Stimulated activated CD4-positive, alpha-beta T cell treated with anti-CD3 and anti-CD28 coated beads, Interleukin-12 subunit alpha, Interleukin-12 subunit beta, amount 100 ng/mL, for 24 hours (primary cell): ENCODE results near the gene MRPL14.

Experiments used
- DNase-seq, 2 experiments: peaks; one replicate each; pipeline ENCODE4 v3.0.0-alpha.2; 2020; ENCODE audit warnings: low read depth in 2 of 2

Gene MRPL14

DNA sequence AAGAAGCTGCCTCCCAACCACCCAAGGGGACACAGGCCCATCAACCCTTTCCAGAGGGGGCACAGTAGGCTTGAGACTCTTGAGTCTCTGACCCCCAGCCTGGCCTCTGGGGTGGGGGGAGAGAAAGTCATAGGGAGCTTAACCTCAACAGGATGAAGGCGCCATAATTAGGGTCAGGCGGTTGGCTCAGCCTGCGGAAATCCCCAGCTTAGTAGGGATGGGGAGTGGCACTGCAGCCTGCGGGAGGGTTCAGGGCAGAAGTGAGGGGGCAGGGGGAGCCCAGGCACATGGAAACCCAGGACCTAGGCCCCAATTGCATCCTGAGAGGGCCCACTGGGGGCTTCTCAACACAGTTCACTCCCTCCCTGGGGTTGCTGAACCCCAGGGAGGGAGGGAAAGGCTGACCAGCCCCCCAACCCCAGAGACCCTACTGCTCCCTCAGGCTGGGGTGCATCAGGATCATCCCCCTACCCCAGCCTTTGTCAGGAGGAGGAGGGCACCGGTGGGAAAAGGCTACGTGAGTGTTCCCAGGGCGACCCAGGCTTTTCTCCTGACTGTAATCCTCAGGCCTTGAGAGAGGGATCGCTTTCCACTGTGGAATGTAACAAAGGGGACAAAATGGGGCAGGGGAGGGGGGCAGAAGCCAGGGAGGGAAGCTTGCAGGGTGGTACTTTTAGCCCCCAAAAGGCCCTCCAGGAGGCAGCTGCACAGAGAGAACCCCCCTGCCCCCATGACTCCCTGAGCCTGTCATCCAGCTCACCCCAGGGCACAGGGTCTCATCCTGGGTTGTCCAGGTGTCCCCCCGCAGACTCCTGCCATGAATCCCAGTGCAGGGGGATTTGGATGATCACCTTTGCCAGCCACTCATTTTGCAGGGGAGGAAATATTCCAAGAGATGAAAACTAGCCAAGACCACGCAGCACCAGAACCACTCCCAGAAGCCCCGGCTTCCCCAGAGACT, 46.4 kb downstream of the MRPL14 start:
- DNase-seq, result no peak

DNA sequence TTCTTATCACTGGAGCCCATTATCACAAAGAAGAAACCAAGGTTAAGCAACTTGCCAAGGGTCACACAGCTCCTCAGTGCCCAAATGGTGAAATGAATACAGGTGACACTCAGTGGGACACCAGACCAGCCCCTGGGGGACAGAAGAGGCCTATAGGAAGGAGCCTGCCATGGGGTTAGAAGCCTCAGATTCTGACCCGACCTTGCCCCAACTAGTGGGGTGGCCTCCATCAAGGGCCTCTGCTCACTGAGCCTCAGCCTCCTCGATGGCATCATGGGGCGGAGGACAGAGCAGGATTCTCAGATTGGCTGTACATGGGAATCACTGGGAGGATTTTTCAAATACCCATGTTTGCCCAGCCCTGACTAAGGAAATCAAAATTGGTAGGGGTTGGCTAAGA, 47.6 kb downstream of the MRPL14 start:
- DNase-seq, result no peak

DNA sequence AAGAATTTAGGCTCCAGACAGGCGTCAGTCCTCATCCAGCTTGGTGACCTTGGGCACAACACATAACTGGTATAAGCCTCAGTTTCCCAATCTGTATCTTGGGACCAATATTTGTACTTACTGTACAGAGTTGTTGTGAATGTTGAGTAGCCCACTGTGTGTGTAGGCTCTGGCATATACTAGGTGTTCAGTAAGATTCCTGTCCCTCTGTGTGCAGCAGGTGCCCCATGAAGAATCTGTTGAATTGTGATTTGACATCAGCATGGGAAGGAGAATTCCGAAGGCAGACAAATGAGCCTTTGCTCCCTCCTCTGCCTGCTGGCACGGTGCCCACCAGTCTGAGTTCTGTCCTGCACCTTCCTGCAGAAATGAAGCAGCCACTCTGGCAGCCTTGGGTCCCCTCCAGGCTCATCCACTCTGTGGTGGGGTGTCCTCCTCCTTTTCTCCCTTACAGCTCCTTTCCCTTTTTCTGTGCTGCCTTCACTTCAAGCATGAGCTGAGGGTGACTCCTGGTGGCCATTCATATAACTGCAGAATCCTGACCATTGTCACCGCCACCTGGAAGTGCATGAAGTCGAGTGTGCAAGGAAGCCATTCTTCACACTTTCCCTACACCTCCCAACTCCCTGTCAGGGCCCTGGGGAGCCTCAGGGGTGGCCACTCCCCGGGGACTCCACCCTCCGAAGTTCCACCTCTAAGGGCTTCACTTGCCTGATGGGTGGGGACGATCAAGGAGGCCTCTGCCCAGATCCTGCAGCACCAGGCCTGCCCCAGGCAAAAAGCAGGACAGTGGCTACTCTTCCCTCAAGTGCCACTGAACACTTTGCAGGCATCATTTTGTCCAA, 48.2 kb downstream of the MRPL14 start:
- DNase-seq, result peak; percentile 56 to 59

DNA sequence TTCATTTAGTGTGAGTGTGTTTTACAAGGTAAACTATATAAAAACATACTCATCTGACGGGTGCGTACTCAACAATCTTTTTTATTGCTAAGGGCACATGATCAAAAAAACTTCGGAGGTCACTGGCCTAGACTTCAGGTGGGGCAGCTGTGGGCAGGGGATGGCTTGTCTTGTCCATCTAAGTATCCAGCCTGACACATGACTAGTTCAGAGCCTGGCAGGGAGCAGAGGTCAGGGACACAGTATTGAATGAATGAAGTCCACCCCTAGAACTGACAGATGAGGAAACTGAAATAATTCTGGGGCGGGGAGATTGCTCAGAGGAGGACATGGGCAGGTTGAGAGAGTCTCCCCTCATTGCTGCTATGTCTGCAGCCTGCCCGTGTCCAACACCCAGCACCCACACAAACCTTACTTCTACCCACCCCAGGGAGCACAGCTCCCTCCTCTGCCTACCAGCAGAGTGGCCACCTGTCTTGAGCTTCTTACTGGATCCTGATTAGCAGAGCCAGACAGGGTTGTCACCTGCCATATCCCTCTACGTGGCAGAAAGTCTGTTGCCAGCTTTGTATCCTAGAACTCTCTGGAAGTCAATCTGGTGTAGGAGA, 48.9 kb downstream of the MRPL14 start:
- no peak for DNase-seq

DNA sequence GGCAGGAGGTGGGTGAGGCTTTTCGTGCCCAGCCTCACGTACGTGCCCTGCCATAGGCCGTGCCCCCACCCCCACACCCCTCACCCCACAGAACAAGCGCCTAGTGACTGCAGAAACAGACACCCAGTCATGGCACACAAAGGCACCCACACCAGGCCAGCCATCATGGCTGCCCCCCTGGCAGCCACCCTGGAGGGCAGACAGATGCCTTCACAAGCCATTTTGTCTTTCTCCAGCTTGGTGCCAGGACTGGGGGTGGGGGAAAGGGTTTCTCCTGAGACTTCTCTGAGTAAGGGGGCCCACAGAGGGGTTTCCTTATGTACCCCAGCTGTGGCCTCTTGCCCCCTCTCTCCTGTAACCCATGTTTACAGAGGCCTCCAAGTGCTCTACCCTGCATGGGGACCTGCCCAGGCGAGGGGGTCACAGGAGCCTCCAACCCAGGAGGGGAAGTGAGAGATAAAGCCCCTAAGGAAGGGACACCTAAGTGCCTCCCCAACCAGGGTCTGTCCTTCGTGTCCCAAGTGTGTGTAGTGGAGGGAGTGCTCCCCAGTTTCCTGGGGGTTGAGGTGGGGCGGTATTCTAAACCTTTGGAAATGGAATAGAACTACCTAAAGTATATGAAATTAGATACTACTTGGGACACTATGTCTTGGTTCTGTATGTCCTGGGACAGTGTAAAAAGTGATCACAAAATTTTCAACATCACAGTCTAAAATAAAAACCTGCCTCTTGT, 49.9 kb downstream of the MRPL14 start:
- DNase-seq, result no peak

DNA sequence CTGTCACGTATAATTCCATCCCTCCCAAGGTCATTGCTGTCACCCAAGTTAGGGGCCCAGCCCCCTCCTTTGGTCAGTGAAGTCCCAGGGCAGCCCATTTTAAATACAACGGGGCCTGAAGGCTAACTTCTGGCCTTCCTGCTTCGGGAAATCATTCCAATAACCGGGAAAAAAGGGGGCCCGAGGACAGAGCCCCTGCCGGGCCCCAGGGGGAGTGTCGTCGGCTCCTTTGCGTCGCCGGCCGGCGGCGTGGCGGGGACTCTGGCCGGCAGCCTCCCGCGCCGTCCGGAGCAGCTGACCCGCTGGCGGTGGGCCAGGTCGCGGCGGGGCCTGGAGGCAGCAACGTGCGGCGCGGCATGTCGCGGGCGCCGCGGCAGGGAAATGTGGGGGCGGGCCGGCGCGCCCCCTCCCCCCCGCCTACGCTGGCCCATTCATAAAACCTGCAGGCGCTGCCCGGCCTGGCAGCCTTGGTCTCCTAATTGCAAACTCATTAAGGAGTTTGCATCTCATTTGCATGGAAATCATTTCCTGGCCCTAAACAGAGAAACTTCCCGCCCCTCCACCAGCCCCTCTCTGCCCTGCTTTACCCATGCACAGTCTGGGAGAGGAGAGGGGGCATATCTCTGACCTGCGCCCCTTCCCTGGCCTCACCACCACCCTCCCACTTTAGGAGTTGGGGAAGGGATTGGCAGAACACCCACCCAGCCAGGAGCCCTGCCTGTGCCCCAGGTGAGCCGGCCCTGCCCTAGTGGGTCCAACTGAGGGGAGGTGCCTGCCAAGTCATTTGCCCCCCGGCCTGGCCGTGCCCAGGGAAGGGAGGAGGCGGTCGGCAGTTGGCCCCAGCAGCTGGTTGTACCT, 50.7 kb downstream of the MRPL14 start:
- DNase-seq, result no peak

DNA sequence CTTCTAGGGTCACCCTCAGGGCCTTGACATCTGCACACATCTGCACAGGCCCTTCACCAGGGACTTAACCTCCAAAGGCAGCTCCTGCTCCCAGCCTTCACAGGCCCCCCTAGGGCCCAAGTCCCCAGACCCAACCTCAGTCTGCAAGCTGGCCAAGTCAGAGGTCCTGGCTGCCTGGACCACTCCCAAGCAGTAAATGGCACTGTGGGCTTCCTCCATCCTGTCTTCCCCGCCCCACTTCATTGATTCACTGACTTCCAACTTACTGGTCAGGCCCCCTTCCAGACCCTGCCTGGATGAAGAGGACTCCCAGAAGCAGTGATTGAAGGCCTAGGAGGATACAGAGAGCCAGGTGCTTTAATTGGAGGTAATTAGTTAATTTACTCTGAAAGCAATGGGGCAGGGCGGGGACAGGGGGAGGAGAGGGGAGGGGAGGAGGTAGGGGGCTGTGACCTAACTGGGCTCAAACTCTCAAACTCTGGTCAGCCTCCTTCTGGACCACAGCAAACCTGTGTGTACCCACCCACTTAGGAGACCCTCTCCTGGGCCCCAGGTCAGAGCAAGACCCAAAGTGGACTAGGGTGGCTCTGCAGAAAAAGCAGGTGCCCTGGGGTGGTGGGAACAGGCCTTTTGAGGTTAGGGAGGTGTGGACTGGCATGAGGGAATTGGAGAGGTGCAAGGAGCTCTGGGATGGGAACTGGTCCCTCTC, 51.5 kb downstream of the MRPL14 start:
- DNase-seq, result no peak

DNA sequence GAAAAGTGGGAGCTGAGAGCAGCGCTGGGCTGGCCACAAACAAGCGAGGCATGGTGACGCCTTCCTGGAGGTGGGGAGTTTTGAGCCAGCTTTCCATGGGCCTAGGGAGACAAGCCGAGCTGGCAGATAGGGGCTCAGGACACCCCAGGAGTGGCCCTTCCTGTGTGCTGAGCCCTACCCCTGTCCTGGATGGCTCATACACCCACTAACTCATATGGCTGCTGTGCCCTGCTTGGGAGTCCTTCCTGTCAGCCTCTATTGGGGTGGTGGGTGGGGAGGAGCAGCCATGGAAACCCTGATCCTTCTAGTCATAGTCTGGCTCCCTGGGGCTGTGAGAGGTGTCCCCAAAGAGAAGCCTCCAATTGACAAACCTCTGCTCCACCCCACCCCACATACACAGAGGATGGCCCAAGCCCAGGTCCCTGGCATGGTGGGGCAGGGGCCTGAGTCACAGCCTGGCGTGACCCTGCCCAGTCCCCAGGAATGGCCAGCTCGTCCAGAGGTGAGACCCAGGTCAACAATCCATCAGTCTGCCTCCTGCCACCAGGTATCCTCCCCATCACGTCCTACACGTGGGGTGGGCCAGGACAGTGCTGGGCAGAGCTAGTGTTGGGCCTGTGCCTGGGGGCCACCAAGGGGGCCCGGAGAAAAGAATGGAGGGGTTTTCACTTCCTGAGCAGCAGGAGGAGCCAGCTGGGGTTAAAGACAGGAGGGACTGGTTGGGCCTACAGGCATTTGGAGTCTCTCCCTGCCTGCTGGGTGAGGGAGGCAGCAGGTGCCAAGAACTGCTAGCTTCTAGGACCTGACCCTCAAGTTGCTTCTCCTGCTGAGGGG, 52.2 kb downstream of the MRPL14 start:
- no peak for DNase-seq

DNA sequence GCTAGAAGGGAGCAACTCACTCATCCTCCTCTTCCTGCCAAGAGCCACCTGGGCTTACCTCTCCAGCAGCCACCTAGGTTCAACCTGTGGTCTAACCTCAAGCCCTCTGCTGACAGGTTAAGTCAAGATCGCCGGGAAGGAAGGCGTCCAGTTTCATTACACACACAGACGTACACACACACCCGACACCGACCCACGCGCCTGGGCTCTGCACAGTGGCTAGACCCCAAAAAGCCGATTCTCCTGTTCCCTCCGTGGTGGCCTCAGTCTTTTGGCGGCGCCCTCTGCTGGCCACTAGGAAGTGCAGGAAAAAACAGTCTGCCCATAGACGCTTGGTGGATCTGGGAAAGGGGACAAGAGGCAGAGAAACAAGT, 52.8 kb downstream of the MRPL14 start:
- DNase-seq, result peak; percentile 37 to 56

DNA sequence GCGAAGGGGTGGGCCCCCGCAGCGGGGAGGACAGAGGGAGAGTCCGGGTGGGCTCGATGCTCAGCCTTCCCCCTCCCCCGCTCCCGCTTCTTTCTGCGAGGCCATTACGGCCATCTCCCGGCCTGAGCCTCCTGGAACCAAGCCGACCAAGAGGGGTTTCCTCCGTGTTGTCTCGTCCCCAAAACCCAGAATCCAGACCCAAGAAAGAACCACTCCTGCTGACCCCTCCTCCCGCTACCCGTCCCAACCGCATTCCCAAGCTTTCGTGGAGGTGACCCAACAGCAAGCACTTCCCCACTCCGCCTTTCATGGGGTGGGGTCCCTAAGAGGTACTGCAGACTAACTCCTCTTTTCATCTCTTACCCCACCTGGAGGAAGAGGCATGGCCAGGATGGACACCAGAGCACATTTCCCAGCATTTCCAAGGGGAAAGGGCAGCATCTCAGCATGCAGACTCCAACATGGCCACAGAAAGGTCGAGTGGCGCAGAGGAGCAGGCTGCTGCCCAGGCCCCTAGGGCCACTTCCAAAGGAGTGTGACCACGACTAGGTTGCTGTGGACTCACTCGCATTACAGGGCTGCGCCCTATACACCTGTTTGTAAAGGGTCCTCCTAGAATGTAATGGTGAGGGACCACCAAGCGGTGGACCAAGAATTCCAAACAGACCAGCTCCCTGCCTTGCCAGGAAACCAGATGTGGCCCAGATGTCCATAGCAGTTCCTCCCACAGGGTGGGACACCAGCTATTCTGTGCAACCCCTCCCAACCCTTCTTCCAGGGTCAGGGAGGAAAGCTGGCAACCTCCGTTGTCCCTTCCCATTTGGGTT, 53.4 kb downstream of the MRPL14 start:
- DNase-seq, result no peak

DNA sequence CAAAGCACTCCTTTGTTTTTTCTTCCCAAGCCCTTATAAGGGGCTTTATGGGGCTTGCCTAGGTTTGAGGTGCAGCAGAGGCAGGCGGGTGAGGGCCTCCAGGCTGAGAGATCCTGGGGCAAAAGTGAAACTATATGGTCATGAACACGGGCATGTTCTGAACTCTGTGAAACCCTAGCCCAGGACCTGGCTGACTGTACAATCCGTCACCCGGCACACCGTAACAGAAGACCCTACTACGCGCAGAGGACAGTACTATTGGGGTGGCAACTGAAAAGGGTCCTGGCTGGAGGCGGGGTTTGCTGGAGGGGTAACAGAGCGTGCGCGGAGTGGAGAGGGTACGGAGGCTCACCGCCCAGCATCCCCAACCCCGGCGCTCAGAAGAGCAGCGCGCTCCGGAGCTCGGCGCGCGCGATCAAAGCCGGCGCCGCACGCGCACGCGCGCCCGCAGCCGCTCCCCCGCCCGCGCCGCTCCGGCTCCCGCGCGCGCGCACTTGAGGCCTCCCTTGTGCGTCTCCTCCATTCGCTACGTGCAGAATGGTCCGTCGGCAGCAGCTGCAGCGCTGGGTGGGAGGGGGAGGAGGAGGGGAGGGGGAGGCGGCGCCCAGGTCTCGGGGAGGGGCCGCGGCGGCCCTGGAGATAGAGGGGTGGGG, 54.2 kb downstream of the MRPL14 start:
- peak; percentile 67 to 89 for DNase-seq

DNA sequence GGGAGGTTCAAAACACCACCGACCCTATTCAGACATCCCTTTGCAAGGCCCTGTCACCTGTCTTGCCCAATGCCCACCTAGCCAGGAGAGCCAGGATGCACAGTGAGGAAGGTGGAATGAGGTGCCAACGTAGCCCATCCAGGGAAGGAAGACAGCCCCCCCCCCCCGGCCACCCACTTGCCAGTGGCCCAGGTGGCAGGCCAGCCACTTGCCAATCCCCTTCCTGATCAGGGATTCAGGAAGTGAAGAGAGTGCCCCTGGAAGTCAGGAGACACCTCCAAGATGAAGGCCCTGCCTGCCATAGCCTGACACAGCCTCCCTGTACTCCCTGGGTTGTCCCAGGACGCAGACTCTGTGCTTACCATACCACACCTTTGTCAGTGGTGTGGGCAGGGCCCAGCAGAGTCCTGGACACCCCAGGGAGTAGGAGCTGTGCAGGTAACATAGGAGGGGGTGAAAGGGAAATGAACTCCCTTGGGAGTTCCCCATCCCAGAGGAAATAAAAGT, 54.7 kb downstream of the MRPL14 start:
- no peak for DNase-seq

DNA sequence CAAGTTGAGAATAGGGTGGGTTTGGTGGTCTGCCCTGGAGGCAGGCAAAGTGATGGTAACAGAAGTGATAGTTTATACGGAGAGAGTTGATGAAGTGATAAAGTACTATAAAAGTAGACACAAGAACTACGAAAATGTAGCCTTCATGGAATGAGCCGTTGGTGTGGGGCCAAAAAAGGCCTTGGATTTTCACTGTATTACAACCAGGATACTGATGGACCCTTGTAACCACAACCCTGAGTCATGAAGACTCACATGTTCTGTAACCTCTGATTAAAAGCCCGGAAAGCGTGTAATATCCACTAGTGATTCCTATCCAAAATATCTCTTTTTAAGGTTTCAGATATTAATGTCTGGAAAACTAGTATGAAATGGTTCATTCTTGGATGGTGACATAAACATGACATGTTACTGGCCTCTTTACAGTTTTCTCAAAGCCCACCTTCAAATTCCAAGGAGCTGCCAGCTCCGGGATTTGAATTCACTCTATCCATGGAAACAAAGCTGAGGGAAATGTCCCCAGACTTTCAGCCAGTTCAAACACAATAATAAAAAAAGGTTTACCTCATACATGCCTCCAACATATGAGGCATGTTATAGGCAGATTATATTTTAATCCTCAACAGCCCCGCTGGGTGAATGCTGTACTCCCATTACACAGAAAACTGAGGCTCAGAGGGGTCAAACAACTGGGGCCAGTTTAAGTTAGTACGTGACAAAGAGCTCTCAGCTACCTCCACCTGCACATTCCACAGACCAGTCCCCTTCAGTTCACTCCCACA, 55.4 kb downstream of the MRPL14 start:
- DNase-seq, result no peak

DNA sequence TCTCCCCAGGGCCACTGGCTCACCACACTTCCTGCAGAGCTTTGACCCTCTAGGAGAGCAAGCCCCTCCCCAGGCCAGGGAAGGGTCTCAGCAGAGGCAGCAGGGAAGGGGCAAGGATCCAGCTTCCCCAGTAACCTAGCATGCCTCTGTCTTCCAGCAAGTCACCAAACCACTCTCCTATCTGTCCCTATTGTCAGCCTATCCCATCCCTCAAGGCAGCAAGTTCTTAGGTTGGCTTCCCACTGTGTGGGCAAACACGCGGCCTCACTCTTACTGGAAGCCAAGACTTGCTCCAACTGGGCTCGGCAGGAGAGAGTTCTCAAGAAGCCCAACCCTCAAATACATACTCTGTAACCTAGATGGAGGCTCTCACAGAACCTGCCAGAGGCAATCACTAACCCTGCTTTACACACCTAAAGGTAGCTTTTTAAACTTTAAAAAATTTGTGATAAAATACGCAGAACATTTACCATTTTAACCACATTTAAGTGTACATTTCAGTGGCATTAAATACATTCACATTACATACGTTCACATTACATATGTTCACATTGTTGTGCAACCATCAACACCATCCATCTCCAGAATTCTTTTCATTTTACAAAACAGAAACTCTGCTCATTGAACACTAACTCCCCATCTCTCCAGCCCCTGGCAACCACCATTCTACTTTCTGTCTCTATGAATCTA, 58.5 kb downstream of the MRPL14 start:
- no peak for DNase-seq

DNA sequence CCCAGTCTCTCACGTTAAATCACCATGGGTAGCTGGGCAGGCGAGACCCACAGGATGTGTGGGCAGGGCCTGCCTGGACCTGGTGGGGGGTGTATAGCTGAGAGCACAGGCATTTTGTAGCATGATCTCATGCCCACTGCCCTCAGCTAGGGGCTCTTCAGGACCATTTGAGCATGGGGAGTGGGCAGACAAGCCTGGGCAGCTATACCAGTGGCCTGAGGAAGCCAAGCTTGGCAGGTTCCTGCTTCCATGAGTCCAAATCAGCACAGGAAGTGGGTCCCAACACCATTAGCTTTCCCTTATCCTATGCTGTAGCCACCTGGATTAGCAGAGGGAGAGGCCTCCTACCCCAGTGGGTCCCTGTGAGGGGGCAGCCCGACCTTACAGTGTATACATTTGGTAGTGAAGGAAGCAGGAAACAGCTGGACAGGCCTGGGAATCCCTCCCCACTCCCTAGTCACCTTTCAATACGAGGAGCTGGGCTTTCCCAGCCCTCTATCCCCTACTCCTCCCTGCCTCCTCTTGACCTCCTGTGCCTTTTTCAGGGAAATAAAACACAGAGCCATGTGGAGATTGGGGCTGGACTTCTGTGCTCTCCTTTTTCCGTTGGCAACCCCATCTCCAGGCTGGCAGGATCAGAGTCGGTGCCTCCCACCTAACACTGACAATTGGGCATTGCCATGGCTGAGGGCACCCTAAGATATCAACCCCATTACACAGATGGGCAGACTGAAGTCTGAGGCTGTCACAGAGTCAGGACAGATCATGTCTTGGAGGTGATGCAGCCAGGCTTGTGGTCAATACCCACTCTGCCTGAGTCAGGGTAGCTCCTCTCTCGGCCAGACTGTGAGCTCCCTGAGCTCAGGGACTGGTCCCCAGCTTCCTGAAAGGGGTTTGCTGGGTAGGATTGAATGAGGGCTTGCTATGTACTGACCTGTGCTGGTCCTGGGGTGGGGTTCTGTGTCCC, 59.8 kb downstream of the MRPL14 start:
- DNase-seq, result no peak
